T-helper 17 cell (primary cell): ENCODE data around the gene ZCCHC2. TPM values are rescaled to one million over a fixed set of nuclear protein-coding genes. Genes with fewer than 3 reads are reported as not detected.

Source experiments
- ATAC-seq: fragments of 150-1000 bp; cut with Tn5 transposase; 2 replicates; pipeline ENCODE4 v1.10.0; 2021; ENCODE audit warnings: mild to moderate bottlenecking, moderate library complexity
- DNase-seq, 3 donors: peaks; one replicate each; pipeline versions ENCODE4 v3.0.0 to v3.0.0-alpha.2; 2020 to 2021
- H3K9me3 ChIP-seq: one replicate; pipeline ENCODE4 v1.7.0; 2013; ENCODE audit warnings: low read length, mild to moderate bottlenecking; ENCODE audit not compliant: control insufficient read depth, poor library complexity, severe bottlenecking
- H3K27ac Mint-ChIP-seq: one replicate; pipeline ENCODE4 v1.8.0; 2022; ENCODE audit warnings: mild to moderate bottlenecking, moderate library complexity, mixed read lengths
- H3K27me3 Mint-ChIP-seq: one replicate; pipeline ENCODE4 v1.8.0; 2022; ENCODE audit warnings: mixed read lengths
- H3K36me3 Mint-ChIP-seq: one replicate; pipeline ENCODE4 v1.8.0; 2022; ENCODE audit warnings: low read depth, mixed read lengths
- H3K4me1 Mint-ChIP-seq: one replicate; pipeline ENCODE4 v1.8.0; 2022; ENCODE audit warnings: mild to moderate bottlenecking, mixed read lengths
- H3K4me3 Mint-ChIP-seq: one replicate; pipeline ENCODE4 v1.8.0; 2022; ENCODE audit warnings: mild to moderate bottlenecking, moderate library complexity, mixed read lengths
- total RNA-seq, 4 donors: library from RNA in 2 of 4; stranded (reverse) in 2 of 4; gene quantifications; one replicate each; pipeline ENCODE4 v1.2.3 and lab custom pipeline; 2022 to 2026

ZCCHC2 gene
- total RNA-seq, 2 donors from 2014 or later: 69.3 to 71.5 TPM

DNA sequence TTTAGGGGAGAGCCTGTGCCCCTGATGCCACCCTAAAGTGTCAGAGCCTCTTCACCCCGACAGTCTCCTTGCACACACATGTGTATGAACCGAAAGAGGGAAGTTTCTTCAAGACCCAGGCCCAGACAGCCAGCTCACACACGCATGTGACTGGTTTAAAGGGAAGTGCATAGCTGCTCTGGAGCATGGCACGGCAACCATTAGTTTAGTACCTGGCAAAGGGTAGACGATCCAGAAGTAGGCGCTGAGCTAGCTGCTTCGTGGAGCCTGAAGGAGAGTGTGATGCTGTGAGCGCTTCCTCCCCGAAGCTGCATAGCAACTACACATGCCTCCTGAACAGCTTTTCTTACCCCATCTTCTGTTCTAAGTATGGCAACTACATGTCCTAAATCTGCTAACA, 91.7 kb downstream of the ZCCHC2 start:
- no peaks in the 10 kb centered on the region for H3K9me3 ChIP-seq
- H3K27me3 Mint-ChIP-seq: peaks cover 67% of the 10 kb centered on the region
- peaks cover 3% of the 10 kb centered on the region for H3K36me3 Mint-ChIP-seq
- peaks cover 10% of the 10 kb centered on the region for H3K4me1 Mint-ChIP-seq
- H3K27ac Mint-ChIP-seq: no peak overlapping the region
- ATAC-seq: no peak
- H3K4me3 Mint-ChIP-seq: no peak overlapping the region
- no peak for DNase-seq

DNA sequence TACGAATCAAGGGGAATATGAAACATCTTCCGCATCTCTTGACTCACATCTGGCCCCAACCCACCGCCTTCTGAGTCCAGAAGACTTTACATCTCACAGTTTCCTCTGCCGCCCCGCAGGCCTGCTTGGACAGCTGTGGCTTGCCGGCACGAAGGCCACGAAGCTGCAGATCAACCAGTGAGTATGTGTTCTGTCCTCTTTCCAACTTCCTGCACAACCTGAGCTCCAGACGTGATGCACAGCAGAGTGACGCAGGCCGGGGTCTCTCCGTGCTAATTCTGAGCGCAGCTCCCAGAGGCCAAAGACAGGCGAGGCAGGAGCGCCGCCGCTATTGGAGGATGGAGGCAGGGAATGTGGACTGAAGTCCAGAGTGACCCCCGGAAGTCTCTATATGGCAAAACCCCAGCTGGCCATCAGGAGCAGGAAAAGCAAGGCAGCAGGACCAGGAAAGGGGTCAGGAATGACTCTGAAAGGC, 93.5 kb downstream of the ZCCHC2 start:
- no peaks in the 10 kb centered on the region for H3K9me3 ChIP-seq
- H3K4me3 Mint-ChIP-seq: no peak overlapping the region
- H3K27me3 Mint-ChIP-seq: peaks cover 58% of the 10 kb centered on the region
- peaks cover 5% of the 10 kb centered on the region for H3K4me1 Mint-ChIP-seq
- DNase-seq (no peak), ATAC-seq (no peak)
- H3K36me3 Mint-ChIP-seq: no peaks in the 10 kb centered on the region
- no peak overlapping the region for H3K27ac Mint-ChIP-seq

DNA sequence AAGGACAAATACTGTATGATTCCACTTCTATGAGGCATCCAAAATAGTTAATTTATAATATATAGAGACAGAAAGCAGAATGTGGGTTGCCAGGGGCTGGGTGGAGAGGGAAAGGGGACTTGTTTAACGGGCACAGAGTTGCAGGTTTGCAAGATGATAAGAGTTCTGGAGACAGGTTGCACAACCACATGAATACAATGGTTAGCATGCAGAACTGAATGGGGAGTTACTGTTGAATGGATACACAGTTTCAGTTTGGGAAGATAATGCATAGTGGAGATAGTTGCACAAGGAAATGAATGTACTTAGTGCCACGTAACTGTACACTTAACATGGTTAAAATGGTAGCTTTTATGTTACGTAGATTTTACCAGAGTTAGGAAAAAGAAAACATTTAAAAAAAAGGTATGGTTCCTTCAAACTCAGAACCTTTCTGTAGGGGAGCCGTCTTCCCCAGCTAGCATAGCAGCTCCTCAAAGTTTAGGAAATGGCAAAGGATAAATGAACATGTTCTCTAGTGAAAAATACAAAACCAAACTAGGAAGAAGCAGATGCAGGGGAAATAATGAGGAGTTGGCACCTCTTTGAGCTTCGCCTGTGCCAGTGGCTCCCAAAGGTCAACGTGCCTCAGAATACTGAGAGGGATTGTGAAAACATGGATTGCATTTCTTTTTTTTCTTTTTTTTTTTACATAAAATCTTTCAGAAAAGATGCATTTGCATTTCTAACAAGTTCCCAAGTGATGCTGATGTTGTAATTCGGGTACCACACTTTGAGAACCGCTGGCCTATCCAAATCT, 95.2 kb downstream of the ZCCHC2 start:
- H3K4me3 Mint-ChIP-seq: no peak overlapping the region
- H3K36me3 Mint-ChIP-seq: no peaks in the 10 kb centered on the region
- DNase-seq (no peak), ATAC-seq (no peak)
- H3K27ac Mint-ChIP-seq: no peak overlapping the region
- no peaks in the 10 kb centered on the region for H3K9me3 ChIP-seq
- peaks cover 47% of the 10 kb centered on the region for H3K27me3 Mint-ChIP-seq
- peaks cover 3% of the 10 kb centered on the region for H3K4me1 Mint-ChIP-seq

DNA sequence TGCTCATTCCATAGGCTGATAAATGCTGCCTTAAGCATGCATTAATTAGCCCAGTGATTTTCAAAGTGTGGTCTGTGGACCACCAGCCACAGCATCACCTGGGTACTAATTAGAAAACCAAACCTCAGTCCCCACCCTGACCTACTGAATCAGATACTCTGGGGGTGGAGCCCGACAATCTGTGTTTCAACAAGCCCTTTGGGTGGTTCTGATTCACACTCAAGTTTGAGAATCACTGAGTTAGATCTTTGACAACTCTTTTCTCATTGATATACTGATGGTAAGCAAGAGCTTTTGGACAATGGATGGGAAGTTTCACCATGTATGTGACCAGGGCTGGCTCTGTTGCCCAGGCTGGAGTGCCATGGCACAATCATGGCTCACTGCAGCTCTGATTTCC, 95.9 kb downstream of the ZCCHC2 start:
- peaks cover 42% of the 10 kb centered on the region for H3K27me3 Mint-ChIP-seq
- no peak for DNase-seq
- H3K4me1 Mint-ChIP-seq: no peaks in the 10 kb centered on the region
- no peak for ATAC-seq
- no peaks in the 10 kb centered on the region for H3K36me3 Mint-ChIP-seq
- no peak overlapping the region for H3K27ac Mint-ChIP-seq
- H3K9me3 ChIP-seq: no peaks in the 10 kb centered on the region
- no peak overlapping the region for H3K4me3 Mint-ChIP-seq

DNA sequence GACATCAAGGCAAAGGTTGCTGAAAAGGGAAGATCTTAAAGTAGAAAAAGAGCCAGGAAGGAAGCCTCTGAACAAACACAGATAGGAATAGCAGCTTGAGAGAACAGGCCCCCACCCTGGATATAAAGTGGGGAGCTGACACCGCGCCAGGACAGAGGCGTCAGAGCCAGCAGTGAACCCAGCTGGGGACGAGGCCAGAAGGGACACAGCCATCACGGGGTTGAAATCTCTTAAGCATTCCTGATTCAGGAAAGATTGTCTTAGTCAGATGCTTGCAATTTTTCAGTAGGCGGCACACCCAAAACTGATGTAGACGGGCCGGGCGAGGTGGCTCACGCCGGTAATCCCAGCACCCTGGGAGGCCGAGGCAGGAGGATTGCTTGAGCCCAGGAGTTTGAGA, 98.7 kb downstream of the ZCCHC2 start:
- Mint-ChIP-seq H3K4me1 (no peaks in the 10 kb centered on the region), H3K36me3 (no peaks in the 10 kb centered on the region), H3K27me3 (peaks cover 19% of the 10 kb centered on the region), H3K4me3 (no peak overlapping the region), H3K27ac (no peak overlapping the region)
- DNase-seq (no peak), ATAC-seq (no peak)
- H3K9me3 ChIP-seq: no peaks in the 10 kb centered on the region

DNA sequence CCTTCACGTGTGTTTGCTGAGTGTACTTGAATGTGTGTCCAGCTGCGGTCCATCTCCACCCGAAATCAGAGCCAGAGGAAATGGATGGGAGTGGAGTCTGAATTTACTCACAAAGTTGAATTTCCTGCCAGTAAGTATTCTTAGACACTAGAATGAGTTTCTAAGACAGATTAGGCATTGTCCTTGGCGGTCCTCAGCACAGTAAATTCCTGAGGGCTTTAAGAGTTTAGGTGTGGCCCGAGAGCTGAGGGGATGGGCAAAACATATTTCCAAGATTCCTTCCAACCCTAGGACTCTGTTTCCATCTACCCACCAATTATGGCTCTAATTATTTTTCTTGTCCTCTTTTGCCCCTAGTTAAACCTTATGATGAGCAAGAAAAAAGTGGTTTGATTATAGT, 102.2 kb downstream of the ZCCHC2 start:
- Mint-ChIP-seq H3K27ac (no peak overlapping the region), H3K4me3 (no peak overlapping the region), H3K27me3 (no peaks in the 10 kb centered on the region), H3K4me1 (no peaks in the 10 kb centered on the region), H3K36me3 (no peaks in the 10 kb centered on the region)
- DNase-seq (no peak), ATAC-seq (no peak)
- H3K9me3 ChIP-seq: no peaks in the 10 kb centered on the region

Other genes with a start within 250 kb of the ZCCHC2 start
- 1 to 10 TPM; 1.2 to 3.1 TPM for gene TNFRSF11A, start 197.7 kb upstream of the ZCCHC2 start, total RNA-seq
- 10 to 100 TPM in 1 of 2 donors, 1 to 10 TPM in 1; 9.0 to 10.8 TPM for gene PHLPP1, start 192.5 kb downstream of the ZCCHC2 start, total RNA-seq